Thyroid gland (tissue), 4 donors: ENCODE results near the gene P2RX7. TPM values are rescaled to one million over a fixed set of nuclear protein-coding genes. Genes with fewer than 3 reads are reported as not detected.
"Not testable (repeated sequence)": the region's sequence is repeated elsewhere in the genome, so short reads cannot be mapped to it uniquely, and the experiment has no call there.

Experiments
- DNase-seq, 2 donors: peaks; one replicate each; pipeline ENCODE4 v3.0.0-alpha.2; 2019
- H3K27ac ChIP-seq, 3 donors: fragments of 200-600 bp; sonication (generic); 1 replicate in 2 of 3; 2 replicates in 1 of 3; pipeline ENCODE4 v1.5.1; 2016 to 2019; ENCODE audit warnings: mild to moderate bottlenecking in 1 of 3, moderate library complexity in 1 of 3
- H3K27me3 ChIP-seq: fragments of 200-600 bp; sonication (generic); one replicate; pipeline ENCODE4 v1.5.1; 2019
- H3K36me3 ChIP-seq, 2 donors: fragments of 200-600 bp; sonication (generic); one replicate each; pipeline ENCODE4 v1.5.1; 2016 to 2019
- H3K4me1 ChIP-seq, 2 donors: fragments of 200-600 bp; sonication (generic); one replicate each; pipeline ENCODE4 v1.5.1; 2017 to 2019
- H3K4me3 ChIP-seq, 3 donors: fragments of 200-600 bp; sonication (generic); replicated peaks in 1 of 3; 1 replicate in 2 of 3; 2 replicates in 1 of 3; pipeline ENCODE4 v1.5.1; 2016; ENCODE audit warnings: mild to moderate bottlenecking in 1 of 3
- H3K9me3 ChIP-seq: fragments of 200-600 bp; sonication (generic); one replicate; pipeline ENCODE4 v1.5.1; 2017
- POLR2A ChIP-seq, 2 donors: fragments of 450-650 bp; IDR thresholded peaks; one replicate each; pipeline ENCODE4 v1.6.1; 2017; ENCODE audit warnings: antibody characterized with exemption in 2 of 2, mild to moderate bottlenecking in 2 of 2, moderate library complexity in 1 of 2
- WGBS, 2 donors: methylation state at CpG; one replicate each; pipeline ENCODE4 v1.1.5; 2017; 5-methylcytosine and 5-hydroxymethylcytosine counted together
- intact Hi-C: fragments of 100-400 bp; cut with DNase I; formaldehyde crosslinking; loops from one replicate; pipeline ENCODE4 v1.15.1; 2023
- total RNA-seq, 4 donors: library from RNA; depleted of rRNA; stranded (reverse); fragments of >200 nt; gene quantifications; one replicate each; pipeline ENCODE4 v1.2.3, GENCODE V29; 2016
- TF ChIP-seq, protein P1 (sequence below), 6 experiments: fragments of 200-600 bp in 3 of 6; fragments of 450-650 bp in 3 of 6; sonication (generic) in 3 of 6; IDR thresholded peaks; one replicate each; pipeline ENCODE4 v1.5.1; 2016 to 2019; ENCODE audit warnings: antibody characterized with exemption in 6 of 6, mild to moderate bottlenecking in 2 of 6, inconsistent platforms in 1 of 6, moderate library complexity in 1 of 6

The P2RX7 gene
- total RNA-seq, 4 donors from 2014 or later, result 0.44 to 1.5 (median 0.73) TPM

DNA sequence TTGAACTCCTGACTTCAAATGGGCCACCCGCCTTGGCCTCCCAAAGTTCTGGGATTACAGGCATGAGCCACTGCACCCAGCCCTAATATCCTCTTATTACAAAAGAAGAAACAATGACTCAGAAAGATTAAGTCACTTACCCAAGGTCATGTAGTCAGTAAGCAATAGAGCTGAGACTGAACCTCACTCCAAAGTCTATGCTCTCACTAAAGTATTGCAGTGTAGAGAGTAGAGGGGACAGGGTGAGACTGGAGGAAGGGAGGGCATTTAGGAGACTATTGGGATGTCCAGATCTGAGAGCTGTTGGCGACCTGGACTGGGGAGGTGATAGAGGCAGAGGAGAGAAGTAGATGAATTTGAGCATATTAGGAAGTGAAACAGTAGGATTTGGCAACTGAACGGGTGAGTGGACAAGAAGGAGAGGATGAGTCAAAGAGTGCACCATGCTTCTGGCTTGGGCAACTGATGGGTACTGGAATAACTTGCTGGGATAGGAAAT is 11.8 kb downstream of the P2RX7 start:
- H3K4me3 ChIP-seq, result no peak overlapping the region
- no peak for DNase-seq
- no peaks in the 10 kb centered on the region for H3K9me3 ChIP-seq
- no peak for TF ChIP-seq POLR2A (IDR thresholded peaks at IDR 0.05)
- TF ChIP-seq, protein P1, sequence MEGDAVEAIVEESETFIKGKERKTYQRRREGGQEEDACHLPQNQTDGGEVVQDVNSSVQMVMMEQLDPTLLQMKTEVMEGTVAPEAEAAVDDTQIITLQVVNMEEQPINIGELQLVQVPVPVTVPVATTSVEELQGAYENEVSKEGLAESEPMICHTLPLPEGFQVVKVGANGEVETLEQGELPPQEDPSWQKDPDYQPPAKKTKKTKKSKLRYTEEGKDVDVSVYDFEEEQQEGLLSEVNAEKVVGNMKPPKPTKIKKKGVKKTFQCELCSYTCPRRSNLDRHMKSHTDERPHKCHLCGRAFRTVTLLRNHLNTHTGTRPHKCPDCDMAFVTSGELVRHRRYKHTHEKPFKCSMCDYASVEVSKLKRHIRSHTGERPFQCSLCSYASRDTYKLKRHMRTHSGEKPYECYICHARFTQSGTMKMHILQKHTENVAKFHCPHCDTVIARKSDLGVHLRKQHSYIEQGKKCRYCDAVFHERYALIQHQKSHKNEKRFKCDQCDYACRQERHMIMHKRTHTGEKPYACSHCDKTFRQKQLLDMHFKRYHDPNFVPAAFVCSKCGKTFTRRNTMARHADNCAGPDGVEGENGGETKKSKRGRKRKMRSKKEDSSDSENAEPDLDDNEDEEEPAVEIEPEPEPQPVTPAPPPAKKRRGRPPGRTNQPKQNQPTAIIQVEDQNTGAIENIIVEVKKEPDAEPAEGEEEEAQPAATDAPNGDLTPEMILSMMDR (IDR thresholded peaks at IDR 0.05), result no peak
- intact Hi-C loops, result no loop called here
- no peaks in the 10 kb centered on the region for H3K36me3 ChIP-seq
- 88 to 89% methylated on average over 3 of the region's 3 CpGs for WGBS, 2 donors
- no peaks in the 10 kb centered on the region for H3K4me1 ChIP-seq
- no peak overlapping the region for H3K27ac ChIP-seq
- H3K27me3 ChIP-seq, result no peaks in the 10 kb centered on the region

DNA sequence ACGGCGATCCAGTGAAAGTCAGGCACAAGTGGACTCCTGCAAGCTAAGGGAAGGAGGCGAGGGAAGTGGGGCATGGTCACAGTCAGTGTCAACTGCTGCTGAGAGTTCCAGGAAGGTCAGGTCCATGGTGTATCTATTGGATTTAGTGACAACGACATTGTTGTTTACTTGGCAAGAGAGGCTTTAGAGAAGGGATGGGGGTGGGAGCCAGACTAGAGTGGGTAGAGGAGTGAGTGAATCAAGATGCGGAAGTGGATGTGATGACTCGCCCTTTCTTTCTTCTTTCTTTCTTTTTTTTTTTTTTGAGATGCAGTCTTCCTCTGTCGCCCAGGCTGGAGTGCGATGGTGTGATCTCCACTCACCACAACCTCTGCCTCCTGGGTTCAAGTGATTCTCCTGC is 12.5 kb downstream of the P2RX7 start:
- H3K9me3 ChIP-seq, result no peaks in the 10 kb centered on the region
- WGBS, 2 donors, result 72 to 74% methylated on average over 8 of the region's 8 CpGs
- no peak for DNase-seq

DNA sequence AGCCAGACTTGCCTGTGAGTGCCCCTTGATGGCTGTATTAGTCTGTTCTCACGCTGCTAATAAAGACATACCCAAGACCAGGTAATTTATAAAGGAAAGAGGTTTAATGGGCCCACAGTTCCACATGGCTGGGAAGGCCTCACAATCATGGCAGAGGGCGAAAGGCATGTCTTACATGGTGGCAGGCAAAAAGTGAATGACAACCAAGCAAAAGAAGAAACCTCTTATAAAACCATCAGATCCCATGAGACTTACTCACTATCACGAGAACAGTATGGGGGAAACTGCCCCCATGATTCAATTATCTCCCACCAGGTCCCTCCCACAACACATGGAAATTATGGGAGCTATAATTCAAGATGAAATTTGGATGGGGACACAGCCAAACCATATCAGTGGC is 16.6 kb downstream of the P2RX7 start:
- 78 to 92% methylated on average over 3 of the region's 3 CpGs for WGBS, 2 donors
- H3K4me1 ChIP-seq, H3K9me3 ChIP-seq, H3K4me3 ChIP-seq, H3K27me3 ChIP-seq, H3K36me3 ChIP-seq, intact Hi-C loops, DNase-seq, H3K27ac ChIP-seq: not testable (repeated sequence)

More for the DNA sequence above, 12.5 kb downstream of the P2RX7 start:
- intact Hi-C loops, result no loop called here
- Histone ChIP-seq H3K4me3 (no peak overlapping the region), H3K27me3 (no peaks in the 10 kb centered on the region), H3K36me3 (no peaks in the 10 kb centered on the region), H3K27ac (no peak overlapping the region), H3K4me1 (no peaks in the 10 kb centered on the region)
- TF ChIP-seq POLR2A (IDR thresholded peaks at IDR 0.05), result no peak
- TF ChIP-seq, protein P1 (IDR thresholded peaks at IDR 0.05), result no peak

DNA sequence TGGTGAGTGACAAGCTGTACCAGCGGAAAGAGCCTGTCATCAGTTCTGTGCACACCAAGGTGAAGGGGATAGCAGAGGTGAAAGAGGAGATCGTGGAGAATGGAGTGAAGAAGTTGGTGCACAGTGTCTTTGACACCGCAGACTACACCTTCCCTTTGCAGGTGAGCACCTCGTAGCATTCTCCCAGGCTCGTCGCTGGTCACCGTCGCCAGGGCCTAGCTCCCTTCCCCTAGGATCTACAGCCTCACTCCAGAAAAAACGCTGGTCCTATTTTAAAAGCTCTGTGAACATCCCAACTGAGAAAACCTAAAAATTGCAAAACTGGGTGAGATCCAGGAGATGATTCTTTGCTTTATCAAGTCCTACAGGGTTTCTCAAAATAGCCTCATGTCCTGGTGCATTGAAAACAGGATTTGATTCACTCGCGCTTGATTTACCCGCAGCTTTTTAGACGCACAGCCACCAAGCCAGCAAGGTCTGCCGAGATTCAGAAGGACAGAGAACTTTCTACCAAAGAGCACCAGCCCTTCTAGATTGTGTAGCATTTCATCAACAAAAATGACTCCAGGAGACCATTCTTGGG is 22.2 kb downstream of the P2RX7 start:
- no peaks in the 10 kb centered on the region for H3K4me1 ChIP-seq
- intact Hi-C loops, result no loop called here
- no peak for TF ChIP-seq POLR2A (IDR thresholded peaks at IDR 0.05)
- TF ChIP-seq, protein P1 (IDR thresholded peaks at IDR 0.05), result no peak
- H3K4me3 ChIP-seq, result no peak overlapping the region
- H3K27ac ChIP-seq, result no peak overlapping the region
- DNase-seq, result no peak
- no peaks in the 10 kb centered on the region for H3K9me3 ChIP-seq
- 81% methylated on average over 14 of the region's 14 CpGs for WGBS, 2 donors
- H3K36me3 ChIP-seq, result no peaks in the 10 kb centered on the region
- no peaks in the 10 kb centered on the region for H3K27me3 ChIP-seq

DNA sequence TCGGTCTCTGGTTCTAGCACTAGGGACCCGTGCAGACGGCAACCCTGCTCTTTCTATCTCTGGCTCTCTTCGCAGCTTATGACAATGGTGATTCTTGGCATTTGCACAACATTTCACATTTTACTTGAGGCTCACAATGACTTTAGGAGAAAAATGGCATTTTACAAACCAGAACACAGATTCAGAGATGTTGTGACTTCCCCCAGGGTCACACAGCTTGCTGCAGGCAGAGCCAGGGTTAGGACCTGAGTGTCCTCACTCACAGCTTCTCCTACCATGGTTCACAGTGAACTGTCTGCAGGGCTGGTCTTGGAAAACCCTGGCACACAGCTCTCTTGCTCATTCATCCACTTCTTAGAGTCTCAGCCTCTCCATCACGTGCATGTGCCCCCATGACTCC is 23.7 kb downstream of the P2RX7 start:
- H3K27ac ChIP-seq, result no peak overlapping the region
- no peak overlapping the region for H3K4me3 ChIP-seq
- 76 to 83% methylated on average over 5 of the region's 5 CpGs for WGBS, 2 donors
- H3K36me3 ChIP-seq, result no peaks in the 10 kb centered on the region
- no peaks in the 10 kb centered on the region for H3K9me3 ChIP-seq
- no peaks in the 10 kb centered on the region for H3K4me1 ChIP-seq
- no peak for DNase-seq
- intact Hi-C loops, result no loop called here
- no peaks in the 10 kb centered on the region for H3K27me3 ChIP-seq
- no peak for TF ChIP-seq POLR2A (IDR thresholded peaks at IDR 0.05)
- TF ChIP-seq, protein P1 (IDR thresholded peaks at IDR 0.05), result no peak
